HepG2 (cell line): ENCODE measurements around the gene LCE3B.

Experiments
- POLR2A ChIP-seq, 2 experiments: IDR thresholded peaks; 2 replicates each; pipeline ENCODE4 v1.6.1; 2011; ENCODE audit warnings: low read depth in 2 of 2, low read length in 2 of 2, mild to moderate bottlenecking in 1 of 2, moderate library complexity in 1 of 2; ENCODE audit not compliant: insufficient read depth in 1 of 2
- TF ChIP-seq, protein P1 (sequence below): sonication (generic); formaldehyde crosslinking; IDR thresholded peaks from 2 replicates; pipeline ENCODE4 v1.8.1; 2022; ENCODE audit warnings: mild to moderate bottlenecking, missing genetic modification reagents

DNA sequence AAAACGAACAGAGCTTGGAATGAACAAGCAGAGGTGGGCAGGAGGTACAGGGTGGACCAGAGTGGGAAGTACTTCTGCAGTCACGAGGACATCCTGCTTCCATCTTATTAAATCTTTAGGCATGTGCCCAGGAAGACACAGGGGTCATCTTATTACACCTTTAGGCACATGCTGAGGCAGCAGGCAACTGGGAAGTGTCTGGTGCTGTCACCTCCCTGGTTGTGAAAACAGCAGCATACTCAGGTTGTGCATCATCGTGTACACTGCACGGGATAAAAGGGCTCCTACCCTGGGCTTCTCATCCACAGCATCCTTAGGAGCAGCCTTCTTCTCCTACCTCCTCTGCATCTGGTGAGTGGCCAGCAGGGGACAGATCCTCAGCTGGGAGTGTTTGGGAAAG lies 13.7 kb upstream of the LCE3B start, which contains the start of gene LCE3C:
- TF ChIP-seq, protein P1, sequence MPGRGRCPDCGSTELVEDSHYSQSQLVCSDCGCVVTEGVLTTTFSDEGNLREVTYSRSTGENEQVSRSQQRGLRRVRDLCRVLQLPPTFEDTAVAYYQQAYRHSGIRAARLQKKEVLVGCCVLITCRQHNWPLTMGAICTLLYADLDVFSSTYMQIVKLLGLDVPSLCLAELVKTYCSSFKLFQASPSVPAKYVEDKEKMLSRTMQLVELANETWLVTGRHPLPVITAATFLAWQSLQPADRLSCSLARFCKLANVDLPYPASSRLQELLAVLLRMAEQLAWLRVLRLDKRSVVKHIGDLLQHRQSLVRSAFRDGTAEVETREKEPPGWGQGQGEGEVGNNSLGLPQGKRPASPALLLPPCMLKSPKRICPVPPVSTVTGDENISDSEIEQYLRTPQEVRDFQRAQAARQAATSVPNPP (CRISPR knock-in tag), result no peak
- no peak for TF ChIP-seq POLR2A (IDR thresholded peaks at IDR 0.05; ENCODE audit: insufficient read depth in 1 of 2, low read depth in 2 of 2, low read length in 2 of 2)
